A549 (cell line): ENCODE data around the gene PDE4D. TPM values are rescaled to one million over a fixed set of nuclear protein-coding genes. Genes with fewer than 3 reads are reported as not detected.

Experiments used
- ATAC-seq, 2 experiments: fragments of 200-7000 bp in 1 of 2; fragments of >200 bp in 1 of 2; cut with Nextera tagmentation in 1 of 2; cut with Tn5 transposase in 1 of 2; 3 replicates each; pipeline versions ENCODE4 v1.8.0 to v1.9.1; 2018 to 2020; ENCODE audit warnings: mild to moderate bottlenecking in 1 of 2, moderate library complexity in 1 of 2
- CTCF ChIA-PET: fragments of 300-600 bp; sonication (Branson Sonifier 250); formaldehyde crosslinking; extraction: SDS; loops from one replicate; lab custom pipeline; 2021; ENCODE audit warnings: antibody characterized with exemption, inconsistent platforms; lab: Yijun Ruan, JAX
- POLR2A ChIA-PET: fragments of 350-600 bp; formaldehyde crosslinking; extraction: SDS; loops from one replicate; lab custom pipeline; 2021; ENCODE audit warnings: antibody characterized with exemption, inconsistent platforms; lab: Yijun Ruan, JAX
- DNase-seq, 2 experiments: peaks; one replicate each; pipeline versions ENCODE4 v3.0.0 to v3.0.0-alpha.2; 2011 to 2016; ENCODE audit warnings: low read depth in 1 of 2, low spot score in 1 of 2
- FAIRE-seq: peaks from 2 replicates; lab custom pipeline; 2011; peaks lifted over from hg19 to GRCh38; lab: Jason Lieb, UNC
- H3K27ac ChIP-seq, 2 experiments: fragments of >200 bp; sonication (Bioruptor Twin); formaldehyde crosslinking; 3 replicates each; pipeline ENCODE4 v1.5.1; 2016 to 2017
- H3K4me1 ChIP-seq: fragments of >200 bp; sonication (Bioruptor Twin); formaldehyde crosslinking; 3 replicates; pipeline ENCODE4 v1.6.1; 2016
- H3K4me2 ChIP-seq: fragments of >200 bp; sonication (Bioruptor Twin); formaldehyde crosslinking; 3 replicates; pipeline ENCODE4 v1.6.1; 2016
- H3K4me3 ChIP-seq: fragments of >200 bp; sonication (Bioruptor Twin); formaldehyde crosslinking; 3 replicates; pipeline ENCODE4 v1.5.1; 2016
- H3K9me3 ChIP-seq: fragments of >200 bp; sonication (Bioruptor Twin); formaldehyde crosslinking; 3 replicates; pipeline ENCODE4 v1.6.1; 2016
- CBX2 ChIP-seq: fragments of 200-600 bp; sonication (generic); IDR thresholded peaks from 2 replicates; pipeline ENCODE4 v1.6.1; 2016; ENCODE audit warnings: low read depth, mild to moderate bottlenecking, borderline replicate concordance
- CEBPB ChIP-seq, 2 experiments: fragments of >200 bp in 1 of 2; sonication (Bioruptor Twin) in 1 of 2; formaldehyde crosslinking in 1 of 2; IDR thresholded peaks; 2 replicates each; pipeline ENCODE4 v1.6.1; 2012 to 2016
- E2F6 ChIP-seq: IDR thresholded peaks from 2 replicates; pipeline ENCODE4 v1.6.1; 2012; ENCODE audit warnings: low read depth, borderline replicate concordance
- EHF ChIP-seq: fragments of 250-450 bp; sonication (Bioruptor Pico); IDR thresholded peaks from 2 replicates; pipeline ENCODE4 v1.5.0; 2020; ENCODE audit warnings: mild to moderate bottlenecking
- EHMT2 ChIP-seq: fragments of 200-600 bp; sonication (generic); IDR thresholded peaks from 2 replicates; pipeline ENCODE4 v1.6.1; 2016; ENCODE audit warnings: antibody characterized with exemption, low read depth, mild to moderate bottlenecking, moderate library complexity
- FOSB ChIP-seq: fragments of 250-450 bp; sonication (Bioruptor Pico); IDR thresholded peaks from 2 replicates; pipeline ENCODE4 v1.5.0; 2020; ENCODE audit warnings: mild to moderate bottlenecking, moderate library complexity
- GATA3 ChIP-seq: IDR thresholded peaks from 2 replicates; pipeline ENCODE4 v1.6.1; 2012; ENCODE audit warnings: borderline replicate concordance
- HES2 ChIP-seq: fragments of >200 bp; sonication (Bioruptor Twin); formaldehyde crosslinking; IDR thresholded peaks from 2 replicates; pipeline ENCODE4 v1.6.1; 2016
- KDM1A ChIP-seq: fragments of 200-600 bp; sonication (generic); IDR thresholded peaks from 2 replicates; pipeline ENCODE4 v1.6.1; 2016; ENCODE audit warnings: low read depth, mild to moderate bottlenecking
- KDM5A ChIP-seq: fragments of 200-600 bp; sonication (generic); IDR thresholded peaks from 2 replicates; pipeline ENCODE4 v1.6.1; 2016; ENCODE audit warnings: antibody characterized with exemption, mild to moderate bottlenecking
- MAFK ChIP-seq: fragments of 450-650 bp; IDR thresholded peaks from 2 replicates; pipeline ENCODE4 v1.6.1; 2014; ENCODE audit not compliant: partially characterized antibody
- MAZ ChIP-seq: fragments of 150-350 bp; IDR thresholded peaks from 2 replicates; pipeline ENCODE4 v1.6.1; 2014; ENCODE audit warnings: antibody characterized with exemption, low read depth, low read length, borderline replicate concordance
- NPAS2 ChIP-seq: fragments of 250-450 bp; sonication (Bioruptor Pico); IDR thresholded peaks from 2 replicates; pipeline ENCODE4 v1.8.0; 2022; ENCODE audit warnings: mild to moderate bottlenecking, moderate library complexity, borderline replicate concordance
- PHF8 ChIP-seq: fragments of 200-600 bp; sonication (generic); IDR thresholded peaks from 2 replicates; pipeline ENCODE4 v1.6.1; 2016; ENCODE audit warnings: low read depth, mild to moderate bottlenecking, antibody characterized with exemption, moderate library complexity, borderline replicate concordance
- RAD21 ChIP-seq, 2 experiments: fragments of >200 bp in 1 of 2; sonication (Bioruptor Twin) in 1 of 2; formaldehyde crosslinking in 1 of 2; IDR thresholded peaks in 1 of 2; conservative IDR thresholded peaks in 1 of 2; 2 replicates in 1 of 2; 3 replicates in 1 of 2; pipeline ENCODE4 v1.6.1; 2012 to 2018; ENCODE audit warnings: inconsistent platforms in 1 of 2
- RARB ChIP-seq: fragments of 250-450 bp; sonication (Bioruptor Pico); IDR thresholded peaks from 2 replicates; pipeline ENCODE4 v1.8.0; 2021; ENCODE audit warnings: mild to moderate bottlenecking, moderate library complexity
- RNF2 ChIP-seq: fragments of 200-600 bp; sonication (generic); IDR thresholded peaks from 2 replicates; pipeline ENCODE4 v1.6.1; 2016; ENCODE audit warnings: low read depth, mild to moderate bottlenecking, antibody characterized with exemption, moderate library complexity, borderline replicate concordance
- SMC3 ChIP-seq: fragments of >200 bp; sonication (Bioruptor Twin); formaldehyde crosslinking; IDR thresholded peaks from 3 replicates; pipeline ENCODE4 v1.6.1; 2018; ENCODE audit warnings: inconsistent platforms
- SREBF2 ChIP-seq: fragments of 450-650 bp; IDR thresholded peaks from 2 replicates; pipeline ENCODE4 v1.6.1; 2014; ENCODE audit warnings: mild to moderate bottlenecking, moderate library complexity
- TFCP2L1 ChIP-seq: fragments of 250-450 bp; sonication (Bioruptor Pico); IDR thresholded peaks from 2 replicates; pipeline ENCODE4 v1.5.0; 2021; ENCODE audit warnings: mild to moderate bottlenecking
- TP53 ChIP-seq: fragments of 250-450 bp; sonication (Bioruptor Pico); IDR thresholded peaks from 2 replicates; pipeline ENCODE4 v1.5.0; 2021; ENCODE audit warnings: mild to moderate bottlenecking, moderate library complexity
- USF2 ChIP-seq: fragments of 450-650 bp; IDR thresholded peaks from 2 replicates; pipeline ENCODE4 v1.6.1; 2014; ENCODE audit warnings: antibody characterized with exemption
- ZSCAN20 ChIP-seq: fragments of 250-450 bp; sonication (Bioruptor Pico); IDR thresholded peaks from 2 replicates; pipeline ENCODE4 v1.8.0; 2022; ENCODE audit warnings: mild to moderate bottlenecking, moderate library complexity
- WGBS: methylation state at CpG from one replicate; pipeline ENCODE4 v1.1.6; 2017; ENCODE audit errors: missing lambda C conversion rate; 5-methylcytosine and 5-hydroxymethylcytosine counted together
- polyA plus RNA-seq, 4 experiments: library from polyadenylated mRNA; depleted of rRNA in 3 of 4; stranded (reverse); fragments of >200 nt; fragmentation: RNase III in 1 of 4; extraction: RNeasy Plus Mini Kit Qiagen cat#74134 plus additional on column Dnase treatment in 1 of 4; gene quantifications; 2 replicates in 3 of 4; 3 replicates in 1 of 4; pipeline ENCODE4 v1.2.3, GENCODE V29; 2011 to 2017
- TF ChIP-seq, protein P1 (sequence below): fragments of 250-450 bp; sonication (Bioruptor Pico); IDR thresholded peaks from 2 replicates; pipeline ENCODE4 v1.5.0; 2021; ENCODE audit warnings: mild to moderate bottlenecking, moderate library complexity, borderline replicate concordance
- TF ChIP-seq, protein P2 (sequence below): fragments of >200 bp; sonication (Bioruptor Twin); formaldehyde crosslinking; IDR thresholded peaks from 3 replicates; pipeline ENCODE4 v1.5.1; 2016

PDE4D gene
- polyA plus RNA-seq, 2 of the 4 experiments (the other 2 are of a cell fraction), result 74.0 to 213 TPM

DNA sequence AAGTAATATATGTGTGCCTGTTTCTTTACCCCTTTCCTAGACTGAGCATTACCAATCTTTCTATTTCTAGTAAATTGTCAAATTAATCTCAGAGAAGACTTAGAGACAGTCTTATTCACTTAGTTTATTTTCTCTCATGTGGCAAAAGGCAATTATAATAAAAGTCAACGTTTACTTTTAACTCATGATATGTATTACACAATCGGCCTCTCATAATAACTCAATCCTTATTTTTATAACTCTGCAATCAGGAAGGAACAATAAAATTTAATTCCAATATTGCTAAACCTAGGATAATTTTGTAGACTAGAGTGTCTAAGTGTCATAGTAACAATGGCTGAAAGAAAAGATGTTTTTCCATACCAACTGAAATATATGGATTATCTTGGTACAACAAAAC lies 214.6 kb downstream of the PDE4D start (continued):
- TF ChIP-seq, protein P1, sequence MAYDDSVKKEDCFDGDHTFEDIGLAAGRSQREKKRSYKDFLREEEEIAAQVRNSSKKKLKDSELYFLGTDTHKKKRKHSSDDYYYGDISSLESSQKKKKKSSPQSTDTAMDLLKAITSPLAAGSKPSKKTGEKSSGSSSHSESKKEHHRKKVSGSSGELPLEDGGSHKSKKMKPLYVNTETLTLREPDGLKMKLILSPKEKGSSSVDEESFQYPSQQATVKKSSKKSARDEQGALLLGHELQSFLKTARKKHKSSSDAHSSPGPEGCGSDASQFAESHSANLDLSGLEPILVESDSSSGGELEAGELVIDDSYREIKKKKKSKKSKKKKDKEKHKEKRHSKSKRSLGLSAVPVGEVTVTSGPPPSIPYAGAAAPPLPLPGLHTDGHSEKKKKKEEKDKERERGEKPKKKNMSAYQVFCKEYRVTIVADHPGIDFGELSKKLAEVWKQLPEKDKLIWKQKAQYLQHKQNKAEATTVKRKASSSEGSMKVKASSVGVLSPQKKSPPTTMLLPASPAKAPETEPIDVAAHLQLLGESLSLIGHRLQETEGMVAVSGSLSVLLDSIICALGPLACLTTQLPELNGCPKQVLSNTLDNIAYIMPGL, result no peak
- no peak for TF ChIP-seq GATA3

DNA sequence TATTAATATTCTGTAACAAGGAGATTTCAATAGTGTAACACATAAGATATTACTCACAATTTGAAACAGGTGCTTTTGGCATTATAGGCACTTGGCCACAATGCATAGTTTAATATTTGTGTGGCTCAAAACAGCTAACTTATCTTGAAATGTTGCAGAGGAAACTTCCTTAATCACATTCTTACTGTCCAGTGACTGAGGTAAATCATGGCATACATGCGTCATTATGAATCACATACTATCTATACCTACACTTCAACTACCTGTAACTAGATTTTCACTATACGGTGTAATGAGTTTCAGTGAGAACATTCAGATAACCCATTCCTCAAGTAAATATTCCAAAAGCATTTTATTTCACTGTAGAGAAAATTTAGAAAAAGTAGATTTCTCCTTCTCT lies 218.8 kb downstream of the PDE4D start:
- POLR2A ChIA-PET, result no interaction called here
- no peak for DNase-seq

GRCh38 chr5:59673438-59674058 lies 220.0 kb downstream of the PDE4D start:
- Histone ChIP-seq H3K27ac (peak overlapping the region; percentile 45 to 62), H3K4me1 (peaks cover 35% of the 10 kb centered on the region), H3K4me3 (no peak overlapping the region), H3K4me2 (peak overlapping the region; percentile 41), H3K9me3 (no peaks in the 10 kb centered on the region)
- POLR2A ChIA-PET, result interaction anchor here (0.9 kb wide), 1 partner anchor 127 kb away, joined by 3 read pairs; no protein-coding TSS in a partner anchor
- DNase-seq (peak; percentile 14 to 68), ATAC-seq (peak; percentile 39 to 78; a peak in 3 of 6 replicates), FAIRE-seq (no peak)
- CTCF ChIA-PET, result interaction anchor here (0.6 to 5.1 kb wide), 42 partner anchors 9 to 499 kb away, joined by 3 to 22 read pairs (median 4); no protein-coding TSS in a partner anchor
- 23% methylated on average over 4 of the region's 4 CpGs for WGBS
- TF ChIP-seq FOSB (CRISPR knock-in tag), result no peak
- no peak for TF ChIP-seq RNF2
- TF ChIP-seq USF2, result no peak
- TF ChIP-seq NPAS2, result no peak
- TF ChIP-seq SMC3, result peak; percentile 82
- TF ChIP-seq MAZ, result no peak
- no peak for TF ChIP-seq KDM1A
- TF ChIP-seq EHF (CRISPR knock-in tag), result no peak
- no peak for TF ChIP-seq PHF8
- TF ChIP-seq TFCP2L1 (CRISPR knock-in tag), result no peak
- TF ChIP-seq MAFK, result peak; percentile 30
- TF ChIP-seq, protein P2, sequence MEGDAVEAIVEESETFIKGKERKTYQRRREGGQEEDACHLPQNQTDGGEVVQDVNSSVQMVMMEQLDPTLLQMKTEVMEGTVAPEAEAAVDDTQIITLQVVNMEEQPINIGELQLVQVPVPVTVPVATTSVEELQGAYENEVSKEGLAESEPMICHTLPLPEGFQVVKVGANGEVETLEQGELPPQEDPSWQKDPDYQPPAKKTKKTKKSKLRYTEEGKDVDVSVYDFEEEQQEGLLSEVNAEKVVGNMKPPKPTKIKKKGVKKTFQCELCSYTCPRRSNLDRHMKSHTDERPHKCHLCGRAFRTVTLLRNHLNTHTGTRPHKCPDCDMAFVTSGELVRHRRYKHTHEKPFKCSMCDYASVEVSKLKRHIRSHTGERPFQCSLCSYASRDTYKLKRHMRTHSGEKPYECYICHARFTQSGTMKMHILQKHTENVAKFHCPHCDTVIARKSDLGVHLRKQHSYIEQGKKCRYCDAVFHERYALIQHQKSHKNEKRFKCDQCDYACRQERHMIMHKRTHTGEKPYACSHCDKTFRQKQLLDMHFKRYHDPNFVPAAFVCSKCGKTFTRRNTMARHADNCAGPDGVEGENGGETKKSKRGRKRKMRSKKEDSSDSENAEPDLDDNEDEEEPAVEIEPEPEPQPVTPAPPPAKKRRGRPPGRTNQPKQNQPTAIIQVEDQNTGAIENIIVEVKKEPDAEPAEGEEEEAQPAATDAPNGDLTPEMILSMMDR, result peak; percentile 97
- TF ChIP-seq CEBPB (IDR thresholded peaks at IDR 0.05), result no peak
- no peak for TF ChIP-seq RARB
- TF ChIP-seq ZSCAN20 (CRISPR knock-in tag), result no peak
- TF ChIP-seq EHMT2, result no peak
- peak; percentile 90 to 93 for TF ChIP-seq RAD21 (conservative IDR thresholded peaks at IDR 0.05 in 1 of 2, IDR thresholded peaks at IDR 0.05 in 1 of 2)
- TF ChIP-seq TP53 (CRISPR knock-in tag), result no peak
- no peak for TF ChIP-seq HES2
- TF ChIP-seq SREBF2, result no peak
- TF ChIP-seq KDM5A, result no peak

More for the DNA sequence above, 218.8 kb downstream of the PDE4D start:
- ATAC-seq, result no peak
- H3K27ac ChIP-seq, result no peak overlapping the region; a peak in 1 of 6 replicates
- FAIRE-seq, result no peak
- H3K4me3 ChIP-seq, result no peak overlapping the region
- TF ChIP-seq KDM5A (no peak), E2F6 (no peak), CBX2 (no peak), SMC3 (no peak)
- TF ChIP-seq, all 56 proteins: peak for 0
- WGBS, result 81% methylated on average over 2 of the region's 2 CpGs
- Histone ChIP-seq H3K9me3 (no peaks in the 10 kb centered on the region), H3K4me1 (peaks cover 30% of the 10 kb centered on the region), H3K4me2 (no peak overlapping the region)
- CTCF ChIA-PET, result interaction anchor here (0.9 to 5.1 kb wide), 3 partner anchors 13 to 170 kb away, joined by 3 to 21 read pairs (median 12); no protein-coding TSS in a partner anchor
